ENCODE measurements around the gene KRTAP5-5.

DNA sequence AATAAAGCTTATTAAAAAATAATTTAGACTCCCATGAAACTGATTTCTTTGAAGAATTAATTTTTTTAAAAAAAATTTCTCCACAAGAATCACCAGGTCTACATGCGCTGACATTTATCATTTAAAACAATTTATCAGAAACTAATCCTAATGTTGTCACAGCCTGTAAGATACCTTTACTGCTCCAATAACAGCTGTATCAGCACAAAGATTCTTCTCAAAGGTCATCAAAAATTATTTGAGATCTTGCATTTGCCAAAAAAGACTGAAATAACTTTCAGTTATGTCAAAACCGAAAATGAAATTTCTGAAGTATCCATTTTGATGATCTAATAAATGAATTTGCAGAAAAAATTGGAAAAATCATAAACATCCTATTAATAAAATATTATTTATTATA is 8.1 kb downstream of the KRTAP5-5 start:
- TF ChIP-seq BRCA1 (IDR thresholded peaks at IDR 0.05; ENCODE audit: low read depth, low read length) (no peak), EP300 (IDR thresholded peaks at IDR 0.05; ENCODE audit: borderline replicate concordance in 1 of 2, low read depth in 2 of 2, low read length in 2 of 2) (no peak), SIN3A (conservative IDR thresholded peaks at IDR 0.05 in 1 of 2, IDR thresholded peaks at IDR 0.05 in 1 of 2; ENCODE audit: low read depth in 1 of 2, low read length in 2 of 2) (no peak), POLR2A (IDR thresholded peaks at IDR 0.05; ENCODE audit: control extremely low read depth in 1 of 2, low read depth in 2 of 2, low read length in 2 of 2) (no peak), RAD21 (IDR thresholded peaks at IDR 0.05 in 1 of 2, conservative IDR thresholded peaks at IDR 0.05 in 1 of 2; ENCODE audit: low read depth in 2 of 2, low read length in 2 of 2) (no peak), E2F6 (IDR thresholded peaks at IDR 0.05) (no peak), YY1 (IDR thresholded peaks at IDR 0.05; ENCODE audit: low read depth, low read length) (no peak), RBBP5 (IDR thresholded peaks at IDR 0.05; ENCODE audit: borderline replicate concordance, low read depth, low read length) (no peak), EGR1 (IDR thresholded peaks at IDR 0.05; ENCODE audit: borderline replicate concordance, low read depth, low read length) (no peak), GABPA (IDR thresholded peaks at IDR 0.05; ENCODE audit: borderline replicate concordance, insufficient read depth, low read length) (no peak), EZH2 (IDR thresholded peaks at IDR 0.05; ENCODE audit: low read depth, low read length, severe bottlenecking) (no peak)
- TF ChIP-seq, protein P1, sequence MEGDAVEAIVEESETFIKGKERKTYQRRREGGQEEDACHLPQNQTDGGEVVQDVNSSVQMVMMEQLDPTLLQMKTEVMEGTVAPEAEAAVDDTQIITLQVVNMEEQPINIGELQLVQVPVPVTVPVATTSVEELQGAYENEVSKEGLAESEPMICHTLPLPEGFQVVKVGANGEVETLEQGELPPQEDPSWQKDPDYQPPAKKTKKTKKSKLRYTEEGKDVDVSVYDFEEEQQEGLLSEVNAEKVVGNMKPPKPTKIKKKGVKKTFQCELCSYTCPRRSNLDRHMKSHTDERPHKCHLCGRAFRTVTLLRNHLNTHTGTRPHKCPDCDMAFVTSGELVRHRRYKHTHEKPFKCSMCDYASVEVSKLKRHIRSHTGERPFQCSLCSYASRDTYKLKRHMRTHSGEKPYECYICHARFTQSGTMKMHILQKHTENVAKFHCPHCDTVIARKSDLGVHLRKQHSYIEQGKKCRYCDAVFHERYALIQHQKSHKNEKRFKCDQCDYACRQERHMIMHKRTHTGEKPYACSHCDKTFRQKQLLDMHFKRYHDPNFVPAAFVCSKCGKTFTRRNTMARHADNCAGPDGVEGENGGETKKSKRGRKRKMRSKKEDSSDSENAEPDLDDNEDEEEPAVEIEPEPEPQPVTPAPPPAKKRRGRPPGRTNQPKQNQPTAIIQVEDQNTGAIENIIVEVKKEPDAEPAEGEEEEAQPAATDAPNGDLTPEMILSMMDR (IDR thresholded peaks at IDR 0.05; ENCODE audit: control extremely low read depth in 1 of 3, insufficient read depth in 1 of 3, low read depth in 1 of 3, low read length in 3 of 3), result no peak
- TF ChIP-seq, protein P2, sequence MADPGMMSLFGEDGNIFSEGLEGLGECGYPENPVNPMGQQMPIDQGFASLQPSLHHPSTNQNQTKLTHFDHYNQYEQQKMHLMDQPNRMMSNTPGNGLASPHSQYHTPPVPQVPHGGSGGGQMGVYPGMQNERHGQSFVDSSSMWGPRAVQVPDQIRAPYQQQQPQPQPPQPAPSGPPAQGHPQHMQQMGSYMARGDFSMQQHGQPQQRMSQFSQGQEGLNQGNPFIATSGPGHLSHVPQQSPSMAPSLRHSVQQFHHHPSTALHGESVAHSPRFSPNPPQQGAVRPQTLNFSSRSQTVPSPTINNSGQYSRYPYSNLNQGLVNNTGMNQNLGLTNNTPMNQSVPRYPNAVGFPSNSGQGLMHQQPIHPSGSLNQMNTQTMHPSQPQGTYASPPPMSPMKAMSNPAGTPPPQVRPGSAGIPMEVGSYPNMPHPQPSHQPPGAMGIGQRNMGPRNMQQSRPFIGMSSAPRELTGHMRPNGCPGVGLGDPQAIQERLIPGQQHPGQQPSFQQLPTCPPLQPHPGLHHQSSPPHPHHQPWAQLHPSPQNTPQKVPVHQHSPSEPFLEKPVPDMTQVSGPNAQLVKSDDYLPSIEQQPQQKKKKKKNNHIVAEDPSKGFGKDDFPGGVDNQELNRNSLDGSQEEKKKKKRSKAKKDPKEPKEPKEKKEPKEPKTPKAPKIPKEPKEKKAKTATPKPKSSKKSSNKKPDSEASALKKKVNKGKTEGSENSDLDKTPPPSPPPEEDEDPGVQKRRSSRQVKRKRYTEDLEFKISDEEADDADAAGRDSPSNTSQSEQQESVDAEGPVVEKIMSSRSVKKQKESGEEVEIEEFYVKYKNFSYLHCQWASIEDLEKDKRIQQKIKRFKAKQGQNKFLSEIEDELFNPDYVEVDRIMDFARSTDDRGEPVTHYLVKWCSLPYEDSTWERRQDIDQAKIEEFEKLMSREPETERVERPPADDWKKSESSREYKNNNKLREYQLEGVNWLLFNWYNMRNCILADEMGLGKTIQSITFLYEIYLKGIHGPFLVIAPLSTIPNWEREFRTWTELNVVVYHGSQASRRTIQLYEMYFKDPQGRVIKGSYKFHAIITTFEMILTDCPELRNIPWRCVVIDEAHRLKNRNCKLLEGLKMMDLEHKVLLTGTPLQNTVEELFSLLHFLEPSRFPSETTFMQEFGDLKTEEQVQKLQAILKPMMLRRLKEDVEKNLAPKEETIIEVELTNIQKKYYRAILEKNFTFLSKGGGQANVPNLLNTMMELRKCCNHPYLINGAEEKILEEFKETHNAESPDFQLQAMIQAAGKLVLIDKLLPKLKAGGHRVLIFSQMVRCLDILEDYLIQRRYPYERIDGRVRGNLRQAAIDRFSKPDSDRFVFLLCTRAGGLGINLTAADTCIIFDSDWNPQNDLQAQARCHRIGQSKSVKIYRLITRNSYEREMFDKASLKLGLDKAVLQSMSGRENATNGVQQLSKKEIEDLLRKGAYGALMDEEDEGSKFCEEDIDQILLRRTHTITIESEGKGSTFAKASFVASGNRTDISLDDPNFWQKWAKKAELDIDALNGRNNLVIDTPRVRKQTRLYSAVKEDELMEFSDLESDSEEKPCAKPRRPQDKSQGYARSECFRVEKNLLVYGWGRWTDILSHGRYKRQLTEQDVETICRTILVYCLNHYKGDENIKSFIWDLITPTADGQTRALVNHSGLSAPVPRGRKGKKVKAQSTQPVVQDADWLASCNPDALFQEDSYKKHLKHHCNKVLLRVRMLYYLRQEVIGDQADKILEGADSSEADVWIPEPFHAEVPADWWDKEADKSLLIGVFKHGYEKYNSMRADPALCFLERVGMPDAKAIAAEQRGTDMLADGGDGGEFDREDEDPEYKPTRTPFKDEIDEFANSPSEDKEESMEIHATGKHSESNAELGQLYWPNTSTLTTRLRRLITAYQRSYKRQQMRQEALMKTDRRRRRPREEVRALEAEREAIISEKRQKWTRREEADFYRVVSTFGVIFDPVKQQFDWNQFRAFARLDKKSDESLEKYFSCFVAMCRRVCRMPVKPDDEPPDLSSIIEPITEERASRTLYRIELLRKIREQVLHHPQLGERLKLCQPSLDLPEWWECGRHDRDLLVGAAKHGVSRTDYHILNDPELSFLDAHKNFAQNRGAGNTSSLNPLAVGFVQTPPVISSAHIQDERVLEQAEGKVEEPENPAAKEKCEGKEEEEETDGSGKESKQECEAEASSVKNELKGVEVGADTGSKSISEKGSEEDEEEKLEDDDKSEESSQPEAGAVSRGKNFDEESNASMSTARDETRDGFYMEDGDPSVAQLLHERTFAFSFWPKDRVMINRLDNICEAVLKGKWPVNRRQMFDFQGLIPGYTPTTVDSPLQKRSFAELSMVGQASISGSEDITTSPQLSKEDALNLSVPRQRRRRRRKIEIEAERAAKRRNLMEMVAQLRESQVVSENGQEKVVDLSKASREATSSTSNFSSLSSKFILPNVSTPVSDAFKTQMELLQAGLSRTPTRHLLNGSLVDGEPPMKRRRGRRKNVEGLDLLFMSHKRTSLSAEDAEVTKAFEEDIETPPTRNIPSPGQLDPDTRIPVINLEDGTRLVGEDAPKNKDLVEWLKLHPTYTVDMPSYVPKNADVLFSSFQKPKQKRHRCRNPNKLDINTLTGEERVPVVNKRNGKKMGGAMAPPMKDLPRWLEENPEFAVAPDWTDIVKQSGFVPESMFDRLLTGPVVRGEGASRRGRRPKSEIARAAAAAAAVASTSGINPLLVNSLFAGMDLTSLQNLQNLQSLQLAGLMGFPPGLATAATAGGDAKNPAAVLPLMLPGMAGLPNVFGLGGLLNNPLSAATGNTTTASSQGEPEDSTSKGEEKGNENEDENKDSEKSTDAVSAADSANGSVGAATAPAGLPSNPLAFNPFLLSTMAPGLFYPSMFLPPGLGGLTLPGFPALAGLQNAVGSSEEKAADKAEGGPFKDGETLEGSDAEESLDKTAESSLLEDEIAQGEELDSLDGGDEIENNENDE (IDR thresholded peaks at IDR 0.05; ENCODE audit: insufficient replicate concordance, low read length), result no peak
